Measurements from ENCODE around the gene DBH.

GRCh38 chr9:133666387-133666786, 30.2 kb downstream of the DBH start:
- TF ChIP-seq CTCF (IDR thresholded peaks at IDR 0.05) (no peak), ZFX (IDR thresholded peaks at IDR 0.05; ENCODE audit: borderline replicate concordance) (no peak)
